HG03280 (cell line): ENCODE data around the gene STOML1.
A peak's percentile ranks its signal among the peaks of the same experiment; 100 is the strongest.
"Not testable (repeated sequence)": the region's sequence is repeated elsewhere in the genome, so short reads cannot be mapped to it uniquely, and the experiment has no call there.

Experiments used
- ATAC-seq: cut with Tn5 transposase; IDR thresholded peaks from one replicate; pipeline ENCODE4 v1.9.1; 2021; ENCODE audit warnings: mild to moderate bottlenecking, moderate library complexity; ENCODE audit not compliant: unreplicated experiment

The STOML1 gene

DNA sequence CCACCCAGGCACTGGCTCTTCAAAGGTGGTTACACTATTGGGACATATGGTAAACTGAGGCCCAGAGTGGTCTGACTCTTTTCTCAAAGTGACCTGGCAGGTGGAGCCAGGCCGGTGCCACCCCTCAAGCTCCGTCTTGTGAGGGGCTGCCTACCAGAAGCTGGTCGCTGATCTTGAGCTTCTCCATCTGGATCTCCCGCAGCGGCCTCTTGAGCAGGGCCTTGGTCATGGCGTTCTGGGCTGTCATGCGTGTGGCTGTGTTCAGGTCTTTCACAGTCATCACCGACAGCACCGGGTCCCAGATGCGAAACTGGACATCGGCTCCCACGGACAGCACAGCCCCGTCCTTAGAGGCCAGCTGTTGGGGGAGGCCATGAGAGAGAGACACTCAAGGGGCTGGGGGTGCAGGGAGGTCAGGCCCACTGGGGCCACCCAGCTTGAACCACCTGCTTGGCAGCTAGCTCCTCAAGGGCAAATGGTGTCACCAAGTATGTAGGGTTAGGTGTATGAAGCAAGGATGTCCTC lies 3.6 kb downstream of the STOML1 start:
- ATAC-seq = no peak

DNA sequence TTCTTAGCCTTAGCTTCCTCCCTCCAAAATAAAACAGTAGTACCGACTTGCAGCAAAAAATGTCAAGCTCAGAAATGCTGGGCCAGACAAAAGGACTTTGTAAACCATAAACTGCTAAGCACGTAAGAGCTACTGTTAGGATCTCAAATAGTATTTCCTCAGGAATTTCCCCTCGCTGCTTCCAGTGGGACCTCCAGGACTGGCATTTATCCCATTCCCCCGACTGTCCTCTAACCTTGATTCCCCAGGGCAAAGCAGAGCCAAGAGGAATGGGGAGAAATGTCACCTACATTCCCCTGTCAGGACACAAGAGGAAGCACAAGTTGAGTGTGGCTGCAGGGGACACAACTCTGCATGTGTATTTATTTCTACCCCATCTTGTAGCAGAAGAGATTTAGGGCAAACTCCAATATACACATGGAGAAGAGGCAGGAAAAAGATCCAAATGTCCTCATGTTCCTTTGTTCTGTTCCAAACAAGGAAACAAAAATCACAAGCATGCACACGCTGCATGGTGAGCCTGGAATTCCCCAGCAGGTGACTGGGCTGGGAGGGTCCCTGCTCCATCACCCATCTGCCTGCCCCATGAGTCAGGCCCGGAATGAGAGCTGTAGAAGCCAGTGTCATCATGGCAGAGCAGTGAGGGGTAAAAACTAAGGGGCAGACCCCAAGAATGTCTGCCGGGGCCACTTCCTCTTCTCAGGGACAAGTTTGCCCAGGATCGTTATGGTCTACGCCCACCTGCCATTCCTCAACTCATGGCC lies 4.2 kb downstream of the STOML1 start:
- ATAC-seq = no peak

DNA sequence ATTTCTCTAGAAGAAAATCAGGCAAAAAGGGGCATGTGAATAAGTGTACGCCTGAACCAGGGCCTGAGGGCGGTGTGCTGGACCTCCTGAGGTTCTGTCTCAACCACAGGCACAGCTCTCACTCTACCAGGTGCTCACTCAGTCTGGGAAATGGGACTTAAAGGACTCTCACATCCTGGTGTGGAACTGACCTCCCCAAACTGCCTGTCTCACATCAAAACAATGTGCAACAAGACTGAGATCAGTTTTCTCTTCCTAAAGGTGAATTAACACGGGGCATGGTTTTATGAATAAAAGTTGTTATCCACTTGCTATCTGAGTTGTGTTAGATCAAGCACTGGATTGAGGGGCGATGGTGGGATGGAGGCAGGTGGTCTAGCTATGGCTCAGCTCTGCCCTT lies 4.8 kb downstream of the STOML1 start:
- no peak for ATAC-seq

DNA sequence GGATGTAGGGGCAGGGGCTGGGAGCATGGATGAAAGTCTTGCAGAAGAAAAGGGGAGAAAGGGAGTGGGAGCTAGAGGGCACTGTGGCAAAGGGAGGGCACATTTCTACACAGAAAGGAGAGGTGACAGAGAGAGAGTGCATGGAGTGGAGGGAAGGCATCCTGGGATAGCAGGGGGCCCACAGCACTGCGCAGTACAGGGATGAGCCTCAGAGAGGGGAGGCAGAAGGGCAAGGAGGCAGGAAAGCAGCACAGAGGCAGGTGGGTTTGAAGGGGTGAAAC lies 5.4 kb downstream of the STOML1 start:
- ATAC-seq = no peak

DNA sequence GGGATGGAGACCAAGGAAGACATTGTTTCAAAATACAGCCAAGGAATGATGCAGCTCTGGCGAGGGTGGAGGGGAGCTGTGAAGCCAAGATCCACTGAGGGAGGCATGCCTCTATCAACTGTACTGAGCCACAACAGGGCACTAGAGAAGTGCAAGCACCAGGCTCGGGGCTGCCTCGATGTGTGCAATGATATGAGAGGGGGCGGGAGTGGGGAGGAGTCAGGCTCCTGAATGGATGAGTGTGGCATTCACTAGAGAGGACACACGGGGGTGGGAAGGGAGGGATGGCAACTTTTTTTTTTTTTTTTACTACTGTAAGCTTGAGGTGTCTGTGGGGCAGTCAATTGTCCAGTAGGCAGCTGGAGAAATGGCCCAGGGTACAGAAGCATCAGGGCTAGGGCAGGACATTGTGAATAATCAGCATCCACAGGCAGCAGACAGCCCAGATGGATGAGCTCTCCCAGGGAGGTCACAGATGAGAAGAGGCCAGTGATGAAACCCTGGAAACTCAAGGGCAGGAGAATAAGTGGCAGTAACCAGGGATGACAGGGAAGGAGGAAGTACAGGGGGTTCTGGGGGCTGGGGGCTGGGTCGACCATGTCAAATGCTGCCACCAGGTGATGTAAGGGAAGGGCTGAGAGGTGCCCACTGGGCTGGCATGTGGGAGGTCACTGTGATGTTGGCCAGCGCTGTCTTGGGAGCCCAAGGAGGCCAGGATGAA lies 5.9 kb downstream of the STOML1 start:
- ATAC-seq = no peak

DNA sequence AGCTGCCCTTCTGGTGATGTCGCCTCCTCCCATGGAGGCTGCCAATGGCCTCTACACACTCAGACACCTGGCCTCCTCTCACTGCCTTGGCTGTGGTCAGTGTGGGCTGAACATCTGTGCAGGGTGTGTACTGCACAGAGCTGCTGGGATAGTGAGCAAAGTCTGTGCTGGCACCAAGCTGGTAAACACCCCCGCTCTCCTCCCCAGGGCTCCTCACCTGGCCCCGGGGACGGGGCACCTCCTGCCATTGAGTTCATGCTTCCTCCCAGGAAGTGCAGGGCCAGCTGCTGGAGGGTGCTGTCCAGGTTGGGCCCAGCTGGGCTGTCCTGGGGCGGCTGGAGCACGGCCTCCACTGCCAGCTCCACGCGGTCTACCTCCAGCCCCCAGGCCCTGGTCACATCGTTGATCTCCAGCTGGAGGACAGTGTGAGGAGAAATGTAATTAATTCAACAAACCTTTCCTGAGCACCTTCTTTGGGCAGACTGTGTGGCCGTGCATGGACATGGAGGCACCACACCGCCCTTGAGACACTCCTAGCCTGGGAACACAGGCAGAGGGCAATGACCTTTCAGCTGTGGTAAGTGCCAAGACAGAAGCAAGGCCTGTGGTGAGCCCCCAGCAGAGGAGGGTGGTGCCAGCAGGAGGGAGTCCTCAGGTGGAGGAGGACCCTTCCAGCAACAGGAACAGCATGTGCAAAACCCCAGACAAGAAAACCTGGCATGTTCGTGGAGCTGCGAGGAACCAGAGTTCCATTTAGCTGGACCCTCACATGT lies 6.8 kb downstream of the STOML1 start:
- ATAC-seq = no peak

DNA sequence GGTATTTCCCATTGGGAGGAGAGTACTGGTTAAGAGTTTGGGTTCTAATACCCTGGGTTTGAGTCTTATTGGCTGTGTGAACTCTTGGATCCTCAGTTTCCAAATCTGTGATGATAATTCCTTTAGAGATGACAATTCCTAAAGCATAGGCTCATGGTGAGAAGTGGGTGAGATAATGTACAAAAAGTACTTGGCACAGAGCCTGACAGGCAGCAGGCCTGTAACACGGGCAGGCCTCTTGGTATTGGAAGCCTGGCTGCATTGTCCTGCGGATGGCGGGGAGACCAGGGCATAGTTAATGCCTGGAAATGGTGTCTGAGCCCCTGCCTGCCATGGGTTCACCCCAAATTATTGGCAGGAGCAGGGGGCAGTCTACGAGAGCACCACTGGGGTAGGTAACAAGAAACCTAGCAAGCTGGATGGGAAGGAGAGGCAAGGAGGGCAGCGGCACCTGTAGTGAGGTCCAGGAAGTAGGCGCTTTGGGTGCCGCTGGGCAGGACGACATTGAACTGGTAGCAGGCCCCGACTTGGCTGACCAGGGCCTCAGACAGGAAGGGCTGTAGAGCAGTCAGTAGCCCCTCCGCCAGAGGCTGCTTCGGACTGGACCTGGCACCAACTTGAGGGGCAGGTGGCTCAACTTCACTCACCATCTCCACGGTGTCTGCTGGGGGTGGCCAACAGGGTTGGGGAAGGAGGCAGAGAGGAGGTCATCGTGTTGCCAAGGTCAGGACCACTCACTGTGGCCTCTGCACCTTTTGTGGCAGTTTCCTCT lies 7.7 kb downstream of the STOML1 start:
- ATAC-seq = no peak

DNA sequence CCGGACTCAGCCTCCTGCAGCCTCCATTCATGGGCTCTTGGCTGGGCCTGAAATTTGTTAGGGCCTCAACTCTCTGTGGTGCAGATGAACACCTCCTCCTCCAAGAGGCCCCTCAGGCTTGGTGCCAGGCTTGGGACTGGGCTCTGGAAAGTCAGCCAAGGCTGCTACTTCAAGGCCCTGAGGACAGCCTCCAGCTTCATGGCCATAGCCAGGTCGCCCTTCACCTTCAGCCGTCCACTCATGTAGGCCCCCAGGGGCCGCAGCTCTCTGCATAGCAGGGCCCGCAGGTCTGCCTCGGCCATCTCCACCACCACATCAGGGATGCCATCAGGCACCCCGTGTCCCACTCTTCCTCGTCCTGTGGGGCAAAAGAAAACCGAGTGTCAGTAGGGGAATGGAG lies 8.3 kb downstream of the STOML1 start:
- no peak for ATAC-seq

DNA sequence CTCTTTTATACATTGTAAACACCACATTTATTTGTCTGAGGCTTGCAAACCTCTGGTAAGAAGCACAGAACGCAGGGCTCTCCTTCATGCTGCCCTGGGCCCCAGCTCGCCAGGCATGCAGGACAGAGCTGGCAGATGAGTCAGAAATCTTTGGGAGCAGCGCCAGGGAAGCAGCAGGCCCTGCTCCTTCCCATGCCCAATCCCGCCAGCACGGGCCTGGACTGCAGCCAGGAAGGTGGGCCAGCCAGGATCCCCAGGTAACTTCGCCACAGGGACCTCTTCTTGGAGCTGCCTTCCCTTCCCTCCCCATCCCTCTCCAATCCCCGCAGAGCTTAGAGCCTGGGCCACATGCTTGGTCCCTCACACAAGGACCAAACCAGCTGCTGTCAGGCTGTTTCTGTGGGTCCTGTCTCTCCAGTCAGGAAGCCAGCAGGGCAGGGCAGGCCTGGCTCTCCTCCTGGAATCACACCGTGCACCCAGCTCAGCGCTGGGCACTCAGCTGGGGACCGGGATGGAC lies 8.8 kb downstream of the STOML1 start:
- ATAC-seq = no peak

DNA sequence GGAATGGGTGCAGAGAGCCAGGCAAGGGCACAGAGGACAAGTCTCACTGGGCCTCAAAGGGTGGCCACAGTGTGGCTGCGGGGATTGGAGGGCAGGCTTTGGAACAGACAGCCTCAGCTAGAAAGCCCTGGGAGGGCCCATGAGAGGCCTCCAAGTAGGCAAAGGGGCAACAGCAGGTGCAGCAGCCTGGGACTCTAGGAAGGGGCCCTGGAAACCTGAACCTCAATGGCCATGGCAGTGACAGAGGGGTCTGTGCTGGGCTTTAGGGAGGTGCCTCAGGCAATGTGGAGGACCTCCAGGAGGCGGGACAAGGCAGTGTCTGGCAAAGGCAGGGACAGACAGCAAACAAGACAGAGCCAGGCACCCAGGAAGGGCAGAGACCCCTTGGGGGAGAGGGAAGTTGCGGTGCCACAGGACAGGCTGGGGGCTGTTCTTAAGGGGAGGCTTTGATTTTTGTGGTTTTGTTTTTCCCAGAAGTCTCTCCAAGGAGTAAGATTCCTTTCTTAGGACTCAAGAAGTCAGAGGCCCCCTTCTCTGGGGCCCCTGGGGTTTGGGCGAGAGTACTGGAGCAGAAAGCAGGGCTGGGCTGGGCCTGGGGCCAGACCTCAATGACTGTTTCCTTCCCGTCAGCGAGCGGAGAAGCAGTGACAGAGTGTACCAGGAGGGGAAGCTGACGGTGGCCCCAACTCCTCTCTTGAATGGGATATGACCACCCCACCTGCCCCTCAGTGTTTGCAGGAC lies 9.7 kb downstream of the STOML1 start:
- ATAC-seq = no peak

DNA sequence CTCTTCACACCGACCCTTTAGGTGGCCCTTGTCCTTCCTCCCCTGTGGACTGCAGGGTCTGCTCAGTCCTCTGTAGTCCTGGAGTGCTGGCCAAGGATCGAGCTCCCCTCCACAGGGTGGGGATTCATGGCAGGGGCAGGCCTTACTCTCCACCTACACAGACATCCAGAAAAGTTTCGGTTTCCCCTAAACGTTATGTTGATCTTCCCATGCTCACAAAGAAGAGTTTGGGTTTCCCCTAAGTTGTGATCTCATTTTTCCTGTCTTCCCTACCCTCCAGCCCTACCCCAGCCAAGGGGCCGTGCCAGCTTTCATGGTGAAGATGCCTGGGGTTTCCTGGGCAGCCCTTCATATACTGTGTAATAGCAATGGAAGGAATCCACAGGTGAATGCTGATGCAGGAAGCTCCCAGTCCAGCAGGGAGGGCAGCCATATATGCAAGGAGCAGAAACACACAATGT lies 10.3 kb downstream of the STOML1 start:
- ATAC-seq = no peak

DNA sequence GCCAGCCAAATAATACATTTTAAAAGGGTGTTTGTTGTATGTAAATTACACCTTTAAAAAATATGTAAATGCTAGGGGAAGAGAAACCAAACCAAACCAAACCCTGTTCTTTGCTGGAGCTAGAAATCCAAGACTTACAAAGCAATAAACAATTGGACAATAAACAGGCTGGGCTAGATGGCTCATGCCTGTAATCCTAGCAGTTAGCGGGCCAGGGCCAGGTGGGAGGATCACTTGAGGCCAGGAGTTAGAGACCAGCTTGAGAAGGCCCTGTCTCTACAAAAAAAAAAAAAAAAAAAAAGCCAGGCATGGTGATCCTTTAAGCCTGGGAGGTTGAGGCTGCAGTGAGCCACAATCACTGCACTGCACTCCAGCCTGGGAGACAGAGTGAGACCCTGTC lies 12.5 kb downstream of the STOML1 start:
- no peak for ATAC-seq

DNA sequence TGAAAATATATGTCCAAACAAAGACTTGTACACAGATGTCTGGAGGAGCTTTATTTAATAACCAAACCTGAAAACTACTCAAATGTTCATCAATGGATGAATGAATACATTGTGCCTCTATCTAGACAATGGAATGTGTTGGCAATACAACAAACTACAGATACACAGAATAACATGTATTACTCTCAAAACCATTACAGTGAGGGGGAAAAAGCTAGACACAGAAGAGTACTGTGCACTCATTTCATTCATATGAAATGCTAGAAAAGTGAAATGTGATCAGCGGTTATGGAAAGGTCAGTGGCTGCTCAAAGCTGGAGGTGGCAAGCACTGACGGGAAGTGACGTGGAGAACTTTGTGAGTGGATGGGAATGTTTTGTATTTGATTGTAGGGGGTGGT lies 13.2 kb downstream of the STOML1 start:
- ATAC-seq = no peak

DNA sequence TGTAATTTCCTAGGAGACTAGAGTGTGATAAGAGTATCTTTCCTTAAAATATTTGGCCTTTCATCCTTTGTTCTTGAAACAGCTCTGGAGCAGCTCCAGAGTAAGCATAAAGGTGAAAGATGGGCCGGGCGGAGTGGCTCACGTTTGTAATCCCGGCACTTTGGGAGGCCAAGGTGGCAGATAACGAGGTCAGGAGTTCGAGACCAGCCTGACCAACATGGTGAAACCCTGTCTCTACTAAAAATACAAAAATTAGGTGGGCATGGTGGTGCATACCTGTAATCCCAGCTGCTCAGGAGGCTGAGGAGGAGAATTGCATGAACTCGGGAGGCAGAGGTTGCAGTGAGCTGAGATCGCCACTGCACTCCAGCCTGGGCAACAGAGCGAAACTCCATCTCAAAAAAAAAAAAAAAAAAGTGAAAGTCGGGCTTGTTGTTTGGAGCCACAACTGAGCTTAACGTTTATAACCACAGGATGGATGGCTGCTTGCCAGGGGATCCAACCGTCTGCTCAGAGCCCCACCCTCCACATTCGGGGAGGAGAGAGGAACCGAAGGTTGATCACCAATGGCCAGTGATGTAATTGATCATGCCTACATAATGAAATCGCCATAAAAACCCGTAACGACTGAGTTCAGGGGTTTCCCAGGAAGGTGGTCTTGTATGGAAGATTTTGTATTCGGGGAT lies 16.5 kb downstream of the STOML1 start:
- not testable (repeated sequence) for ATAC-seq

DNA sequence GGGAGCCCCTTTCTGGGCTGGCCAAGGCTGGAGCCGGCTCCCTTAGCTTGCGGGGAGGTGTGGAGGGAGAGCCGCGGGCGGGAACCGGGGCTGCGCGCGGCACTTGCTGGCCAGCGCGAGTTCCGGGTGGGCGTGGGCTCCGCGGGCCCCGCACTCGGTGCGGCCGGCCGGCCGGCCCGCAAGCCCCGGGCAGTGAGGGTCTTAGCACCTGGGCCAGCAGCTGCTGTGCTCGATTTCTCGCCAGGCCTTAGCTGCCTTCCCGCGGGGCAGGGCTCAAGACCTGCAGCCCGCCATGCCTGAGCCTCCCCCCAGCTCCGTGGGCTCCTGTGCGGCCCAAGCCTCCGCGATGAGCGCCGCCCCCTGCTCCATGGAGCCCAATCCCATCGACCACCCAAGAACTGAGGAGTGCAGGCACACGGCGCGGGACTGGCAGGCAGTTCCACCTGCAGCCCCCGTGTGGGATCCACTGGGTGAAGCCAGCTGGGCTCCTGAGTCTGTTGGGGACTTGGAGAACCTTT lies 18.4 kb downstream of the STOML1 start:
- ATAC-seq = not testable (repeated sequence)

DNA sequence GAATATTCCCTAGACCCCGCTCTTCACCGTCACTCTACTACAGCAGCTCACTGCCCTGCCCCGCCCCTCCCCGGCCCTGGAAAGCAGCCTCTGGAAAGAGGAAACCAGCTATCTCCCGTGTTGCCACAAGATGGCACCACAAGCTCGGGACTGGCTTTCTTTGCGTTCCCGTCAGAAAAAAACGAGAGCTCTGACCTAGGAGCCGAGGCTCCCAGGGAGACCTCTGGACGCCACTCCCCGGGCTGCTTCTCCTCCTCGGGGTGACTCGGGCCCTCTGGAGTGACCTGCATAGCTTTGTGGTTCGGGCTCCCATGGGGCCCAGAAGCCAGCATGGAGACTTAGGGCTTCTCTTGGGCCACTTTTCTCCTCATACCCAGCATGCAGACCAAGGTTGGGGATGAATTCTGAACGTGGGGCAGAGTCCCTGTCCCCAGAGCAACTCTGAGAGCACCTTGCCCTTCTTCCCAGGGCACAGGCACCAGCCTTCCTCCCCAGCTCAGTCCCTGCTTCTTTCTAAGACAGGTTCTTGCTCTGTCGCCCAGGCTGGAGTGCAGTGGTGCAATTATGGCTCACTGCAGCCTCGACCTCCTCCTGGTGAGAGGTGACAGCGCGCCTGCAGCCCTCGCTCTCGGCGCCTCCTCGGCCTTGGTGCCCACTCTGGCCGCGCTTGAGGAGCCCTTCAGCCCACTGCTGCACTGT lies 19.0 kb downstream of the STOML1 start:
- peak; percentile 57 for ATAC-seq

DNA sequence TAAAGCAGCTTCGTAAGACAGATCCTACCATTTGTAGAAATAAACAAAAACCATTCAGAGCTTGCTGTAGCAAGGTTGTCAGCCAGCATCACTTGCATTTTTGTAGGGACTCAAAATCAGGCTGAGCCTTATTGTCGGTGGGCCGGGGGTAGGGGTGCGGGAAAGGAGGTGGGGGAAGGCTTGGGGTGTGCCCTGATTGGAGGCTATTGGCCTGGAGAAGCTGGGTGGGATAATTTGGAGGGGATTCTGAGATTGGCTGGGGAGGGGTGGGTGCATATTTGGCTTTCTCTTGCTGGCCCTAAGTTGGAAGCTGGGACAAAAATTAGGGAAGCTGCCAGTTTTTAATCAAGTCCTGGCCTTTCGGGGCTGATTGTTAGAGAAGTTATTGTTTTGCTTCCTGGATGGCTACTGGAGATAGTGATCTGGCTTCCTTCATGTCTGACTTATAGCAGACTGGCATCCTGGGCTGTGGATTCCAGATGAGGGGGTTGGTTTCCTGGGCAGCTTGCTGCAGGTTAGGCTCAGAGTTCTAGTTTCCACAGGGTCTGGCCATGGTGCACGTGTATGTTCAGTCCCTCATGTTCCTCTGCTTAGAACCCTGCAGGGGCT lies 22.8 kb downstream of the STOML1 start:
- no peak for ATAC-seq

DNA sequence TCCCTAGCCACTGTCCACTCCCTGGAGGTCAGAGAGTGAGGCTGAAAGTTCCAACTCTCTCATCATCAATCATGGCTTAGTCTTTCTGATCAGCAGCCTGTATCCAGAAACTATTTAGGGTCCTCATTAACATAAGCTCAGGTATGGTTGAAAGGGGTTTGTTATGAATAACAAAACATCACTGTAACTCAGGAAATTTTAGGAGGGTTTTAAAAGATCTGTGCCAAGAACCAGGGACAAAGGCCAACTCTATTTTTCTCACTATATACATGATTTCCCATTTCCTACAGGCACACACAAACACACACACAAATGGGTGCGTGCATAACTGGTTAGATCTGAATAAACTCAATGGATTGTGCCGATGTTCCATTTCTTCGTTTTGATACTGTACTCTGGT lies 23.6 kb downstream of the STOML1 start:
- no peak for ATAC-seq
